Measurements from ENCODE around the gene MTMR2.
A peak's percentile ranks its signal among the peaks of the same experiment; 100 is the strongest.
"Not testable (repeated sequence)": the region's sequence is repeated elsewhere in the genome, so short reads cannot be mapped to it uniquely, and the experiment has no call there.

Gene MTMR2

GRCh38 chr11:95884802-95885201, 39.1 kb downstream of the MTMR2 start:
- DNase-seq (ENCODE audit: low read depth in 2 of 2), result no peak

GRCh38 chr11:95884376-95884775, 39.5 kb downstream of the MTMR2 start:
- no peak for DNase-seq (ENCODE audit: low read depth in 2 of 2)

GRCh38 chr11:95883381-95883780, 40.5 kb downstream of the MTMR2 start:
- DNase-seq (ENCODE audit: low read depth in 2 of 2), result no peak

- no peak for DNase-seq (ENCODE audit: low read depth in 2 of 2)
Observed at GRCh38 chr11:95877291-95877690, 46.6 kb downstream of the MTMR2 start.

GRCh38 chr11:95870877-95871276, 53.0 kb downstream of the MTMR2 start:
- DNase-seq (ENCODE audit: low read depth in 2 of 2), result not testable (repeated sequence)

- DNase-seq (ENCODE audit: low read depth in 2 of 2), result no peak
Observed at GRCh38 chr11:95867105-95867504, 56.8 kb downstream of the MTMR2 start.

- no peak for DNase-seq (ENCODE audit: low read depth in 2 of 2)
Observed at GRCh38 chr11:95863486-95864140, 60.3 kb downstream of the MTMR2 start.

GRCh38 chr11:95860024-95860423, 63.9 kb downstream of the MTMR2 start:
- DNase-seq (ENCODE audit: low read depth in 2 of 2), result not testable (repeated sequence)

GRCh38 chr11:95854362-95854761, 69.5 kb downstream of the MTMR2 start:
- DNase-seq (ENCODE audit: low read depth in 2 of 2), result not testable (repeated sequence)

GRCh38 chr11:95853862-95854261, 70.0 kb downstream of the MTMR2 start:
- DNase-seq (ENCODE audit: low read depth in 2 of 2), result no peak

- DNase-seq (ENCODE audit: low read depth in 2 of 2), result no peak
Observed at GRCh38 chr11:95853138-95853537, 70.8 kb downstream of the MTMR2 start.

- no peak for DNase-seq (ENCODE audit: low read depth in 2 of 2)
Observed at GRCh38 chr11:95850137-95850536, 73.8 kb downstream of the MTMR2 start.

GRCh38 chr11:95849087-95849825, 74.7 kb downstream of the MTMR2 start:
- no peak for DNase-seq (ENCODE audit: low read depth in 2 of 2)

- DNase-seq (ENCODE audit: low read depth in 2 of 2), result no peak
Observed at GRCh38 chr11:95845167-95845566, 78.7 kb downstream of the MTMR2 start.

- DNase-seq (ENCODE audit: low read depth in 2 of 2), result peak; percentile 10 to 24
Observed at GRCh38 chr11:95835768-95836488, 88.0 kb downstream of the MTMR2 start.

- DNase-seq (ENCODE audit: low read depth in 2 of 2), result no peak
Observed at GRCh38 chr11:95835351-95835750, 88.6 kb downstream of the MTMR2 start.

GRCh38 chr11:95833378-95833777, 90.5 kb downstream of the MTMR2 start:
- no peak for DNase-seq (ENCODE audit: low read depth in 2 of 2)

- DNase-seq (ENCODE audit: low read depth in 2 of 2), result no peak
Observed at GRCh38 chr11:95832763-95833162, 91.1 kb downstream of the MTMR2 start.

- DNase-seq (ENCODE audit: low read depth in 2 of 2), result no peak
Observed at GRCh38 chr11:95831198-95831883, 92.6 kb downstream of the MTMR2 start.

GRCh38 chr11:95829580-95830259, 94.2 kb downstream of the MTMR2 start:
- DNase-seq (ENCODE audit: low read depth in 2 of 2), result no peak

GRCh38 chr11:95827696-95828095, 96.2 kb downstream of the MTMR2 start:
- DNase-seq (ENCODE audit: low read depth in 2 of 2), result no peak

- DNase-seq (ENCODE audit: low read depth in 2 of 2), result no peak
Observed at GRCh38 chr11:95821640-95822039, 102.3 kb downstream of the MTMR2 start.
